Measurements from ENCODE around the gene BSCL2. TPM values are rescaled to one million over a fixed set of nuclear protein-coding genes. Genes with fewer than 3 reads are reported as not detected.

Gene BSCL2
- 47.2 and 64.5 TPM in 2 replicates for total RNA-seq

GRCh38 chr11:62707277-62707861, at the start of gene BSCL2, which contains the start of gene GNG3:
BSCL2 (minus strand) TSS chr11:62707424; CDS start chr11:62707195, 229 bp downstream.
GNG3 (plus strand) TSS chr11:62707676; CDS start chr11:62708296, 620 bp downstream.

GRCh38 chr11:62753736-62754603, 46.7 kb upstream of the BSCL2 start, which contains the start of gene ZBTB3:
ZBTB3 (minus strand) TSS chr11:62754160; CDS start chr11:62753664, 496 bp downstream.

GRCh38 chr11:62728171-62728988, 21.2 kb upstream of the BSCL2 start, which contains the start of gene TTC9C:
TTC9C (plus strand) TSS chr11:62728486; CDS start chr11:62728849, 363 bp downstream.

GRCh38 chr11:62727165-62727871, 20.1 kb upstream of the BSCL2 start, which contains the start of gene HNRNPUL2:
HNRNPUL2 (minus strand) TSS chr11:62727457; CDS start chr11:62727156, 301 bp downstream.

GRCh38 chr11:62689421-62690183, 17.6 kb downstream of the BSCL2 start, which contains the start of gene LRRN4CL:
LRRN4CL (minus strand) TSS chr11:62689530; CDS start chr11:62688508, 1,022 bp downstream.

GRCh38 chr11:62678770-62679696, 28.2 kb downstream of the BSCL2 start, which contains the start of gene UBXN1:
UBXN1 (minus strand) TSS chr11:62679073; CDS start chr11:62678923, 150 bp downstream.

GRCh38 chr11:62671608-62672389, 35.4 kb downstream of the BSCL2 start, which contains the start of the genes LBHD1 and UQCC3:
LBHD1 (minus strand) TSS chr11:62672267; CDS start chr11:62670031, 2,236 bp downstream.
UQCC3 (plus strand) TSS chr11:62671673; CDS start chr11:62671746, 73 bp downstream.

GRCh38 chr11:62665075-62665598, 42.1 kb downstream of the BSCL2 start, which contains the start of the genes C11orf98 and CSKMT:
C11orf98 (minus strand) TSS chr11:62665210; CDS start chr11:62665169, 41 bp downstream.
CSKMT (plus strand) TSS chr11:62665312; CDS start chr11:62665880, 568 bp downstream.

GRCh38 chr11:62645946-62646824, 61.0 kb downstream of the BSCL2 start, which contains the start of gene GANAB:
GANAB (minus strand) TSS chr11:62646613; CDS start chr11:62646599, 14 bp downstream.

Small RNAs within 50 kb of the gene (small RNA-seq; reads per million reads assigned to genes)
- gene SNORA57: not detected

Other genes with a start within 250 kb of the BSCL2 start
- 953 and 967 TPM in 2 replicates for gene AHNAK, start 160.6 kb downstream of the BSCL2 start, total RNA-seq
- gene EEF1G, start 133.5 kb downstream of the BSCL2 start, total RNA-seq: 1,028 and 1,088 TPM in 2 replicates
- gene TUT1, start 115.9 kb downstream of the BSCL2 start, total RNA-seq: 6.3 and 7.2 TPM in 2 replicates
- 138 and 161 TPM in 2 replicates for gene MTA2, start 105.6 kb downstream of the BSCL2 start, total RNA-seq
- gene EML3, start 94.6 kb downstream of the BSCL2 start, total RNA-seq: 35.9 and 38.5 TPM in 2 replicates
- 3.7 and 5.5 TPM in 2 replicates for gene ROM1, start 94.2 kb downstream of the BSCL2 start, total RNA-seq
- 24.0 and 24.2 TPM in 2 replicates for gene B3GAT3, start 85.4 kb downstream of the BSCL2 start, total RNA-seq
- gene GANAB, start 60.8 kb downstream of the BSCL2 start, total RNA-seq: 248 and 270 TPM in 2 replicates
- 25.5 and 29.4 TPM in 2 replicates for gene INTS5, start 54.1 kb downstream of the BSCL2 start, total RNA-seq
- 14.9 and 20.3 TPM in 2 replicates for gene C11orf98, start 42.2 kb downstream of the BSCL2 start, total RNA-seq
- gene CSKMT, start 42.1 kb downstream of the BSCL2 start, total RNA-seq: 3.2 and 7.3 TPM in 2 replicates
- gene UQCC3, start 35.8 kb downstream of the BSCL2 start, total RNA-seq: 4.4 and 5.6 TPM in 2 replicates
- gene LBHD1, start 35.2 kb downstream of the BSCL2 start, total RNA-seq: 4.0 and 4.5 TPM in 2 replicates
- gene UBXN1, start 28.4 kb downstream of the BSCL2 start, total RNA-seq: 70.9 and 82.1 TPM in 2 replicates
- 63.6 and 104 TPM in 2 replicates for gene LRRN4CL, start 17.9 kb downstream of the BSCL2 start, total RNA-seq
- not detected in 2 replicates for gene GNG3, start 252 bp upstream of the BSCL2 start, total RNA-seq
- gene HNRNPUL2, start 20.0 kb upstream of the BSCL2 start, total RNA-seq: 7.5 and 10.9 TPM in 2 replicates
- 27.9 and 36.0 TPM in 2 replicates for gene TTC9C, start 21.1 kb upstream of the BSCL2 start, total RNA-seq
- gene ZBTB3, start 46.7 kb upstream of the BSCL2 start, total RNA-seq: 19.3 and 21.4 TPM in 2 replicates
- gene POLR2G, start 54.2 kb upstream of the BSCL2 start, total RNA-seq: 34.9 and 47.2 TPM in 2 replicates
- gene TAF6L, start 64.0 kb upstream of the BSCL2 start, total RNA-seq: 13.5 and 19.5 TPM in 2 replicates
- 38.0 and 38.1 TPM in 2 replicates for gene TMEM179B, start 80.0 kb upstream of the BSCL2 start, total RNA-seq
- 12.3 and 13.1 TPM in 2 replicates for gene TMEM223, start 84.6 kb upstream of the BSCL2 start, total RNA-seq
- gene NXF1, start 98.0 kb upstream of the BSCL2 start, total RNA-seq: 30.5 and 38.9 TPM in 2 replicates
- 48.3 and 56.5 TPM in 2 replicates for gene STX5, start 124.6 kb upstream of the BSCL2 start, total RNA-seq
- gene TEX54, start 125.4 kb upstream of the BSCL2 start, total RNA-seq: not detected in 2 replicates
- 28.9 and 29.1 TPM in 2 replicates for gene WDR74, start 132.2 kb upstream of the BSCL2 start, total RNA-seq
- gene SLC3A2, start 173.5 kb upstream of the BSCL2 start, total RNA-seq: 169 and 184 TPM in 2 replicates
- gene CHRM1, start 213.9 kb upstream of the BSCL2 start, total RNA-seq: not detected in 2 replicates

All from hair follicle dermal papilla cell (primary cell).